HepG2 (cell line): ENCODE results near the gene OR1E1. TPM values are rescaled to one million over a fixed set of nuclear protein-coding genes. Genes with fewer than 3 reads are reported as not detected.
A peak's percentile ranks its signal among the peaks of the same experiment; 100 is the strongest.
"Not testable (repeated sequence)": the region's sequence is repeated elsewhere in the genome, so short reads cannot be mapped to it uniquely, and the experiment has no call there.

Source experiments
- ATAC-seq: fragments of 200-7000 bp; cut with Tn5 transposase; 3 replicates; pipeline ENCODE4 v1.9.1; 2020; ENCODE audit warnings: mild to moderate bottlenecking, moderate library complexity
- BruUV-seq: library from RNA; stranded (reverse); fragments of 400-500 nt; replicated peaks from 2 replicates; lab custom pipeline; 2021; lab: Mats Ljungman, UMichigan
- CTCF ChIA-PET: fragments of 300-600 bp; formaldehyde crosslinking; extraction: SDS; loops from one replicate; lab custom pipeline; 2021; ENCODE audit warnings: low total read pairs, inconsistent platforms, low intra/inter-chr PET ratio; lab: Yijun Ruan, JAX
- POLR2A ChIA-PET: fragments of 350-600 bp; sonication (Branson Sonifier 250); formaldehyde crosslinking; loops from one replicate; lab custom pipeline; 2020; ENCODE audit warnings: antibody characterized with exemption, inconsistent platforms; lab: Yijun Ruan, JAX
- DNase-seq: peaks from one replicate; pipeline ENCODE4 v3.0.0-alpha.2; 2015; ENCODE audit warnings: low spot score
- FAIRE-seq: peaks from 3 replicates; lab custom pipeline; 2011; peaks lifted over from hg19 to GRCh38; lab: Jason Lieb, UNC
- H2AFZ ChIP-seq: one replicate; pipeline ENCODE4 v1.6.1; 2011; ENCODE audit warnings: low read length, inconsistent platforms
- H3K27ac ChIP-seq: fragments of 300-600 bp; 3 replicates; pipeline ENCODE4 v1.8.0; 2011; ENCODE audit warnings: mixed run types, mild to moderate bottlenecking, mixed read lengths, low read length, inconsistent platforms; ENCODE audit not compliant: insufficient read depth; ENCODE audit errors: extremely low read length
- H3K27me3 ChIP-seq, 2 experiments: fragments of 200-600 bp in 1 of 2; 2 replicates in 1 of 2; 3 replicates in 1 of 2; pipeline versions ENCODE4 v1.6.0 to v1.8.0; 2011; ENCODE audit warnings: low read length in 2 of 2, mild to moderate bottlenecking in 2 of 2, moderate library complexity in 2 of 2, inconsistent platforms in 1 of 2; ENCODE audit not compliant: insufficient read depth in 2 of 2, control insufficient read depth in 1 of 2
- H3K36me3 ChIP-seq, 2 experiments: fragments of 200-600 bp in 1 of 2; replicated peaks in 1 of 2; 2 replicates in 1 of 2; 3 replicates in 1 of 2; pipeline versions ENCODE4 v1.5.1 to v1.8.0; 2011; ENCODE audit warnings: low read length in 2 of 2, inconsistent platforms in 1 of 2; ENCODE audit not compliant: insufficient read depth in 2 of 2, control insufficient read depth in 1 of 2
- H3K4me1 ChIP-seq: 2 replicates; pipeline ENCODE4 v1.5.1; 2012; ENCODE audit warnings: low read length, inconsistent platforms; ENCODE audit not compliant: insufficient read depth
- H3K4me2 ChIP-seq: 2 replicates; pipeline ENCODE4 v1.6.0; 2011; ENCODE audit warnings: low read depth, low read length, inconsistent platforms
- H3K4me3 ChIP-seq, 3 experiments: fragments of 200-600 bp in 1 of 3; sonication (generic), shearing (Covaris generic) in 1 of 3; replicated peaks in 1 of 3; 2 replicates each; pipeline ENCODE4 v1.5.1; 2011 to 2016; ENCODE audit warnings: low read length in 3 of 3, inconsistent platforms in 2 of 3, low read depth in 2 of 3, mild to moderate bottlenecking in 2 of 3, control low read depth in 1 of 3, mixed read lengths in 1 of 3; ENCODE audit not compliant: insufficient read depth in 1 of 3
- H3K79me2 ChIP-seq: one replicate; pipeline ENCODE4 v1.6.1; 2011; ENCODE audit warnings: low read length, inconsistent platforms; ENCODE audit not compliant: insufficient read depth
- H3K9ac ChIP-seq: 2 replicates; pipeline ENCODE4 v1.6.0; 2011; ENCODE audit warnings: mild to moderate bottlenecking, low read depth, low read length, inconsistent platforms; ENCODE audit not compliant: insufficient read depth
- H3K9me3 ChIP-seq: 2 replicates; pipeline ENCODE4 v1.5.1; 2012; ENCODE audit warnings: mild to moderate bottlenecking, low read length
- H4K20me1 ChIP-seq: 2 replicates; pipeline ENCODE4 v1.6.0; 2011; ENCODE audit warnings: inconsistent platforms, mild to moderate bottlenecking, low read length, moderate library complexity; ENCODE audit not compliant: insufficient read depth
- EHMT2 ChIP-seq: fragments of 200-600 bp; sonication (generic); IDR thresholded peaks from 2 replicates; pipeline ENCODE4 v1.7.0; 2017; ENCODE audit warnings: antibody characterized with exemption, low read depth, low read length, borderline replicate concordance
- ELF3 ChIP-seq: IDR thresholded peaks from 2 replicates; pipeline ENCODE4 v1.6.1; 2016; ENCODE audit warnings: missing genetic modification reagents, missing compliant biosample characterization
- HES4 ChIP-seq: sonication (generic); formaldehyde crosslinking; IDR thresholded peaks from 2 replicates; pipeline ENCODE4 v1.9.0; 2021; ENCODE audit warnings: mild to moderate bottlenecking, missing genetic modification reagents, borderline replicate concordance
- MIER2 ChIP-seq: IDR thresholded peaks from 2 replicates; pipeline ENCODE4 v1.6.1; 2016; ENCODE audit warnings: missing biosample characterization, missing genetic modification reagents
- RARA ChIP-seq: IDR thresholded peaks from 2 replicates; pipeline ENCODE4 v1.6.1; 2016; ENCODE audit warnings: missing genetic modification reagents, missing compliant biosample characterization
- SALL1 ChIP-seq: sonication (generic); formaldehyde crosslinking; IDR thresholded peaks from 2 replicates; pipeline ENCODE4 v1.8.0; 2022; ENCODE audit warnings: mild to moderate bottlenecking, missing genetic modification reagents
- SAP130 ChIP-seq: IDR thresholded peaks from 2 replicates; pipeline ENCODE4 v1.6.1; 2016; ENCODE audit warnings: low read depth
- STAG1 ChIP-seq: sonication (generic); formaldehyde crosslinking; IDR thresholded peaks from 2 replicates; pipeline ENCODE4 v1.4.0; 2020; ENCODE audit warnings: missing genetic modification reagents
- WIZ ChIP-seq: sonication (generic); formaldehyde crosslinking; IDR thresholded peaks from 2 replicates; pipeline ENCODE4 v1.5.1; 2020; ENCODE audit warnings: mild to moderate bottlenecking, missing genetic modification reagents
- ZNF644 ChIP-seq: IDR thresholded peaks from 2 replicates; pipeline ENCODE4 v1.6.1; 2016; ENCODE audit warnings: low read depth
- WGBS: methylation state at CpG from one replicate; pipeline ENCODE4 v1.1.6; 2017; ENCODE audit warnings: low lambda C conversion rate; 5-methylcytosine and 5-hydroxymethylcytosine counted together
- in situ Hi-C: cut with HindIII; loops from 2 replicates; pipeline ENCODE4 v1.10.0; 2017; ENCODE audit warnings: low pct_unique_long_range_greater_than_20kb; ENCODE audit not compliant: extremely low pct_ligation_motif_present
- intact Hi-C: fragments of 100-400 bp; cut with micrococcal nuclease; formaldehyde crosslinking; loops from one replicate; pipeline ENCODE4 v1.10.0; 2022; ENCODE audit not compliant: unreplicated experiment
- polyA plus RNA-seq, 8 experiments: library from polyadenylated mRNA; depleted of rRNA in 3 of 8; stranded (reverse) in 7 of 8; unstranded in 1 of 8; fragments of >200 nt; fragmentation: Illumina TruSeq in 4 of 8; extraction: Trizol in 4 of 8; gene quantifications; 2 replicates each; pipeline versions ENCODE4 v1.2.1 to v1.2.3, GENCODE V29; 2011 to 2016; ENCODE audit warnings: low read depth in 4 of 8, missing spikeins in 1 of 8, mixed read lengths in 1 of 8; ENCODE audit not compliant: insufficient read depth in 1 of 8
- total RNA-seq, 5 experiments: library from RNA; depleted of rRNA; stranded (reverse); fragments of >200 nt; fragmentation: Illumina TruSeq; extraction: Trizol; gene quantifications; 2 replicates each; pipeline ENCODE4 v1.2.3, GENCODE V29; 2016; ENCODE audit warnings: low read depth in 1 of 5
- TF ChIP-seq, protein P1 (sequence below): sonication (generic); formaldehyde crosslinking; IDR thresholded peaks from 2 replicates; pipeline ENCODE4 v1.5.0; 2020; ENCODE audit warnings: mild to moderate bottlenecking, missing genetic modification reagents, moderate library complexity
- TF ChIP-seq, protein P2 (sequence below), 2 experiments: IDR thresholded peaks; 2 replicates each; pipeline ENCODE4 v1.6.1; 2011 to 2012; ENCODE audit warnings: low read length in 2 of 2, borderline replicate concordance in 1 of 2, low read depth in 1 of 2, mild to moderate bottlenecking in 1 of 2, moderate library complexity in 1 of 2
- TF ChIP-seq, protein P3 (sequence below): IDR thresholded peaks from 2 replicates; pipeline ENCODE4 v1.6.1; 2016
- TF ChIP-seq, protein P4 (sequence below): IDR thresholded peaks from 2 replicates; pipeline ENCODE4 v1.6.1; 2016; ENCODE audit warnings: low read depth, borderline replicate concordance
- TF ChIP-seq, protein P5 (sequence below): IDR thresholded peaks from 2 replicates; pipeline ENCODE4 v1.6.1; 2016; ENCODE audit warnings: missing compliant biosample characterization, missing genetic modification reagents, borderline replicate concordance

OR1E1 gene
- total and polyA plus RNA-seq, 2 of the 13 experiments (the other 11 are each of a cell fraction or from before 2014, with no cell fraction given), result not detected

DNA sequence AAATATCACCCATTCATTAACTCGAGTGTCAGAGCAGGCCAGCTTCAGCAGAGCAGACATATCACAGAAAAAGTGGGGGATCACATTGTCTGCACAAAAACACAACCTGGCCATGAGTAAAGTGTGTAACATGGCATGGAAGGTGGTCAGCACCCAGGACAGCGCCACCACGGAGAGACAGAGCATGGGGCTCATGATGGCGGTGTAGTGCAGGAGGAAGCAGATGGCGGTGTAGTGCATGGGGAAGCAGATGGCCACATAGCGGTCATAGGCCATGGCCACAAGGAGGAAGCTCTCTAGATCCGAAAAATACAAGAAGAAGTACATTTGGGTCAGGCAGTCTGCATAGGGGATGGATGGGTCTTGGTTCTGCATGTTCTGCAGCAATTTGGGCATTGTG is 35.0 kb upstream of the OR1E1 start:
- H4K20me1 ChIP-seq, CTCF ChIA-PET: not testable (repeated sequence)
- 7% methylated on average over 7 of the region's 7 CpGs for WGBS

More for the DNA sequence above, 35.0 kb upstream of the OR1E1 start:
- BruUV-seq, H3K4me2 ChIP-seq, POLR2A ChIA-PET, H3K9ac ChIP-seq, H3K27me3 ChIP-seq, H3K27ac ChIP-seq, H2AFZ ChIP-seq, FAIRE-seq, in situ Hi-C loops, H3K4me3 ChIP-seq, H3K36me3 ChIP-seq, H3K9me3 ChIP-seq, intact Hi-C loops, H3K79me2 ChIP-seq, H3K4me1 ChIP-seq: not testable (repeated sequence)
- DNase-seq (peak; percentile 7), ATAC-seq (peak; percentile 62)
- 0 out of 2 replicates have a peak, but pooled peaks have one; percentile 23 for TF ChIP-seq RARA (CRISPR knock-in tag)
- TF ChIP-seq, protein P1, sequence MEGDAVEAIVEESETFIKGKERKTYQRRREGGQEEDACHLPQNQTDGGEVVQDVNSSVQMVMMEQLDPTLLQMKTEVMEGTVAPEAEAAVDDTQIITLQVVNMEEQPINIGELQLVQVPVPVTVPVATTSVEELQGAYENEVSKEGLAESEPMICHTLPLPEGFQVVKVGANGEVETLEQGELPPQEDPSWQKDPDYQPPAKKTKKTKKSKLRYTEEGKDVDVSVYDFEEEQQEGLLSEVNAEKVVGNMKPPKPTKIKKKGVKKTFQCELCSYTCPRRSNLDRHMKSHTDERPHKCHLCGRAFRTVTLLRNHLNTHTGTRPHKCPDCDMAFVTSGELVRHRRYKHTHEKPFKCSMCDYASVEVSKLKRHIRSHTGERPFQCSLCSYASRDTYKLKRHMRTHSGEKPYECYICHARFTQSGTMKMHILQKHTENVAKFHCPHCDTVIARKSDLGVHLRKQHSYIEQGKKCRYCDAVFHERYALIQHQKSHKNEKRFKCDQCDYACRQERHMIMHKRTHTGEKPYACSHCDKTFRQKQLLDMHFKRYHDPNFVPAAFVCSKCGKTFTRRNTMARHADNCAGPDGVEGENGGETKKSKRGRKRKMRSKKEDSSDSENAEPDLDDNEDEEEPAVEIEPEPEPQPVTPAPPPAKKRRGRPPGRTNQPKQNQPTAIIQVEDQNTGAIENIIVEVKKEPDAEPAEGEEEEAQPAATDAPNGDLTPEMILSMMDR, result peak; percentile 31
- TF ChIP-seq, protein P2, sequence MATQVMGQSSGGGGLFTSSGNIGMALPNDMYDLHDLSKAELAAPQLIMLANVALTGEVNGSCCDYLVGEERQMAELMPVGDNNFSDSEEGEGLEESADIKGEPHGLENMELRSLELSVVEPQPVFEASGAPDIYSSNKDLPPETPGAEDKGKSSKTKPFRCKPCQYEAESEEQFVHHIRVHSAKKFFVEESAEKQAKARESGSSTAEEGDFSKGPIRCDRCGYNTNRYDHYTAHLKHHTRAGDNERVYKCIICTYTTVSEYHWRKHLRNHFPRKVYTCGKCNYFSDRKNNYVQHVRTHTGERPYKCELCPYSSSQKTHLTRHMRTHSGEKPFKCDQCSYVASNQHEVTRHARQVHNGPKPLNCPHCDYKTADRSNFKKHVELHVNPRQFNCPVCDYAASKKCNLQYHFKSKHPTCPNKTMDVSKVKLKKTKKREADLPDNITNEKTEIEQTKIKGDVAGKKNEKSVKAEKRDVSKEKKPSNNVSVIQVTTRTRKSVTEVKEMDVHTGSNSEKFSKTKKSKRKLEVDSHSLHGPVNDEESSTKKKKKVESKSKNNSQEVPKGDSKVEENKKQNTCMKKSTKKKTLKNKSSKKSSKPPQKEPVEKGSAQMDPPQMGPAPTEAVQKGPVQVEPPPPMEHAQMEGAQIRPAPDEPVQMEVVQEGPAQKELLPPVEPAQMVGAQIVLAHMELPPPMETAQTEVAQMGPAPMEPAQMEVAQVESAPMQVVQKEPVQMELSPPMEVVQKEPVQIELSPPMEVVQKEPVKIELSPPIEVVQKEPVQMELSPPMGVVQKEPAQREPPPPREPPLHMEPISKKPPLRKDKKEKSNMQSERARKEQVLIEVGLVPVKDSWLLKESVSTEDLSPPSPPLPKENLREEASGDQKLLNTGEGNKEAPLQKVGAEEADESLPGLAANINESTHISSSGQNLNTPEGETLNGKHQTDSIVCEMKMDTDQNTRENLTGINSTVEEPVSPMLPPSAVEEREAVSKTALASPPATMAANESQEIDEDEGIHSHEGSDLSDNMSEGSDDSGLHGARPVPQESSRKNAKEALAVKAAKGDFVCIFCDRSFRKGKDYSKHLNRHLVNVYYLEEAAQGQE (IDR thresholded peaks at IDR 0.05; ENCODE audit: borderline replicate concordance in 1 of 2, low read depth in 1 of 2, low read length in 2 of 2), result peak; percentile 55 to 90
- TF ChIP-seq HES4 (CRISPR knock-in tag), result 0 out of 2 replicates have a peak, but pooled peaks have one; percentile 47
- TF ChIP-seq WIZ (CRISPR knock-in tag), result peak; percentile 83; the same call in 1 of the 2 replicates
- TF ChIP-seq EHMT2, result peak; percentile 83; the same call in 1 of the 2 replicates
- TF ChIP-seq, protein P3, sequence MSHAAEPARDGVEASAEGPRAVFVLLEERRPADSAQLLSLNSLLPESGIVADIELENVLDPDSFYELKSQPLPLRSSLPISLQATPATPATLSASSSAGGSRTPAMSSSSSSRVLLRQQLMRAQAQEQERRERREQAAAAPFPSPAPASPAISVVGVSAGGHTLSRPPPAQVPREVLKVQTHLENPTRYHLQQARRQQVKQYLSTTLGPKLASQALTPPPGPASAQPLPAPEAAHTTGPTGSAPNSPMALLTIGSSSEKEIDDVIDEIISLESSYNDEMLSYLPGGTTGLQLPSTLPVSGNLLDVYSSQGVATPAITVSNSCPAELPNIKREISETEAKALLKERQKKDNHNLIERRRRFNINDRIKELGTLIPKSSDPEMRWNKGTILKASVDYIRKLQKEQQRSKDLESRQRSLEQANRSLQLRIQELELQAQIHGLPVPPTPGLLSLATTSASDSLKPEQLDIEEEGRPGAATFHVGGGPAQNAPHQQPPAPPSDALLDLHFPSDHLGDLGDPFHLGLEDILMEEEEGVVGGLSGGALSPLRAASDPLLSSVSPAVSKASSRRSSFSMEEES (CRISPR knock-in tag), result 0 out of 2 replicates have a peak, but pooled peaks have one; percentile 22
- TF ChIP-seq, protein P4, sequence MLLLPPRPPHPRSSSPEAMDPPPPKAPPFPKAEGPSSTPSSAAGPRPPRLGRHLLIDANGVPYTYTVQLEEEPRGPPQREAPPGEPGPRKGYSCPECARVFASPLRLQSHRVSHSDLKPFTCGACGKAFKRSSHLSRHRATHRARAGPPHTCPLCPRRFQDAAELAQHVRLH (CRISPR knock-in tag), result peak; percentile 29; the same call in 1 of the 2 replicates
- TF ChIP-seq, protein P5, sequence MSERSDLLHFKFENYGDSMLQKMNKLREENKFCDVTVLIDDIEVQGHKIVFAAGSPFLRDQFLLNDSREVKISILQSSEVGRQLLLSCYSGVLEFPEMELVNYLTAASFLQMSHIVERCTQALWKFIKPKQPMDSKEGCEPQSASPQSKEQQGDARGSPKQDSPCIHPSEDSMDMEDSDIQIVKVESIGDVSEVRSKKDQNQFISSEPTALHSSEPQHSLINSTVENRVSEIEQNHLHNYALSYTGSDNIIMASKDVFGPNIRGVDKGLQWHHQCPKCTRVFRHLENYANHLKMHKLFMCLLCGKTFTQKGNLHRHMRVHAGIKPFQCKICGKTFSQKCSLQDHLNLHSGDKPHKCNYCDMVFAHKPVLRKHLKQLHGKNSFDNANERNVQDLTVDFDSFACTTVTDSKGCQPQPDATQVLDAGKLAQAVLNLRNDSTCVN (CRISPR knock-in tag), result peak; percentile 46; the same call in 1 of the 2 replicates
- TF ChIP-seq SALL1 (CRISPR knock-in tag), result peak; percentile 35; the same call in 1 of the 2 replicates
- TF ChIP-seq ZNF644 (CRISPR knock-in tag), result peak; percentile 72
- TF ChIP-seq ELF3 (CRISPR knock-in tag), result 0 out of 2 replicates have a peak, but pooled peaks have one; percentile 22
- TF ChIP-seq STAG1 (CRISPR knock-in tag), result 0 out of 2 replicates have a peak, but pooled peaks have one; percentile 9
- peak; percentile 97 for TF ChIP-seq MIER2 (CRISPR knock-in tag)
- TF ChIP-seq SAP130 (CRISPR knock-in tag), result peak; percentile 52; the same call in 1 of the 2 replicates
